ENCODE measurements around the gene NR3C1.

GRCh38 chr5:143239882-143240518, 163.5 kb downstream of the NR3C1 start:
- TF ChIP-seq POLR2A (IDR thresholded peaks at IDR 0.05) (no peak), CTCF (IDR thresholded peaks at IDR 0.05) (no peak)
